C4-2B (cell line): ENCODE results near the gene EPN2.

ENCODE experiments used
- H3K27ac ChIP-seq: fragments of 450-650 bp; 2 replicates; pipeline ENCODE4 v1.5.1; 2017
- ZFX ChIP-seq: fragments of 450-650 bp; IDR thresholded peaks from 2 replicates; pipeline ENCODE4 v1.6.1; 2017
- TF ChIP-seq, protein P1 (sequence below): fragments of 450-650 bp; conservative IDR thresholded peaks from 2 replicates; pipeline ENCODE4 v1.5.1; 2017; ENCODE audit warnings: mild to moderate bottlenecking

EPN2 gene

DNA sequence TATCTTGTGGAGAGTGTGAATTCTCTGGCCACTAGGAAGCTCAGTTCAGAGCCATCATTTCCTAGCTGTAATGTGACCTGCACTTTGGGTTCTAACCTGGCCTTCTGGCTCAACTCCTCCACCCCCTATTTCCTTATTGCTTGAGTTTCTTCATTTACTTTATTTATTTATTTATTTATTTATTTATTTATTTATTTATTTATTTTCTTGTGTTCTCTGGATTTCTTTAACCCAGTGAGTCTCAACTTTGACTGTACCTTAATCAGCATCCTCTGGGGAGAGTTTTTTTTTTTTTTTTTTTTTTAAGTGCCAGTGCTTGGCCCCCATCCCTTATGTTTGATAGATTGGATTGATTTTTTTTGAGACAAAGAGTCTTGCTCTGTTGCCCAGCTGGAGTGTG is 18.1 kb downstream of the EPN2 start:
- TF ChIP-seq, protein P1, sequence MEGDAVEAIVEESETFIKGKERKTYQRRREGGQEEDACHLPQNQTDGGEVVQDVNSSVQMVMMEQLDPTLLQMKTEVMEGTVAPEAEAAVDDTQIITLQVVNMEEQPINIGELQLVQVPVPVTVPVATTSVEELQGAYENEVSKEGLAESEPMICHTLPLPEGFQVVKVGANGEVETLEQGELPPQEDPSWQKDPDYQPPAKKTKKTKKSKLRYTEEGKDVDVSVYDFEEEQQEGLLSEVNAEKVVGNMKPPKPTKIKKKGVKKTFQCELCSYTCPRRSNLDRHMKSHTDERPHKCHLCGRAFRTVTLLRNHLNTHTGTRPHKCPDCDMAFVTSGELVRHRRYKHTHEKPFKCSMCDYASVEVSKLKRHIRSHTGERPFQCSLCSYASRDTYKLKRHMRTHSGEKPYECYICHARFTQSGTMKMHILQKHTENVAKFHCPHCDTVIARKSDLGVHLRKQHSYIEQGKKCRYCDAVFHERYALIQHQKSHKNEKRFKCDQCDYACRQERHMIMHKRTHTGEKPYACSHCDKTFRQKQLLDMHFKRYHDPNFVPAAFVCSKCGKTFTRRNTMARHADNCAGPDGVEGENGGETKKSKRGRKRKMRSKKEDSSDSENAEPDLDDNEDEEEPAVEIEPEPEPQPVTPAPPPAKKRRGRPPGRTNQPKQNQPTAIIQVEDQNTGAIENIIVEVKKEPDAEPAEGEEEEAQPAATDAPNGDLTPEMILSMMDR = no peak
- no peak for TF ChIP-seq ZFX
- no peak overlapping the region for H3K27ac ChIP-seq

DNA sequence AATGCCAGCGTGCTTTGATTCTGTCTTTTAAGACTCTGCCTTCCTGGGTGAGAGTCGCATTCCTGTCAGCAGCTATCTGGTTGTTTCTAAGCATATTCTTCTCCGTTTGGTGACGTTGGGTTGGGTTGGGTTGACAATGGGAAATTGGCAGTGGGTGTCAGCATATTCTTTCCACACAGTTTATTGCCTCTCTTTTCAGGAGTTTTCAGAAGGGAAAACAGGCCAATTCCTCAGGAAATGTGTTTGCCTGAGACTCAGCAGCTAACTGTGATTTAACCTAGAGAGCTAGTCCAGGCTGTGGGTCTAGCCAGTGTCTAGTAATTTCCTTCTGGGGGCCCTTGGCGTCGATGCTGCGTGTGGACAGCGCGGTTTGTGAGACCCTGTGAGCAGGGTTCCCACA is 21.2 kb downstream of the EPN2 start:
- H3K27ac ChIP-seq = no peak overlapping the region
- no peak for TF ChIP-seq ZFX
- TF ChIP-seq, protein P1 = no peak

DNA sequence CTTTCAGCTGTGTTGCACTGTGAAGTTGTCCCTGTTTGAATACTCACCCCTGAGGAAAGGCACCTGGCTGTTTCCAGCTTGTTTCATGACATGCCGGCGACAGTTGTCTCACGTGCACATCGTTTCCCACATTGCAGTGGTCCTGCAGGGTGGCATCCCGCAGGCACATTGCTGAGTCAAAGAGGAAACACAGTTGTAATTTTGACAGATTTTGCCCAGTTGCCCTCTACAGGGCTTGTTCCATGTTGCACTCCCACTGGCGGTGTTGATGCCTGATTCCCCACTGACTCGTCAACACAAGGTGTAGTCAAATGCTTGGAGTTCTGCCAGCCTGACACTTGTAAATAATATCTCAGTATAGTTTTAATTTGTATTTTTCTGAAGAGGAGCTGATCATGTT is 23.8 kb downstream of the EPN2 start:
- TF ChIP-seq, protein P1 = no peak; the same call in 1 of the 2 replicates
- TF ChIP-seq ZFX = no peak

DNA sequence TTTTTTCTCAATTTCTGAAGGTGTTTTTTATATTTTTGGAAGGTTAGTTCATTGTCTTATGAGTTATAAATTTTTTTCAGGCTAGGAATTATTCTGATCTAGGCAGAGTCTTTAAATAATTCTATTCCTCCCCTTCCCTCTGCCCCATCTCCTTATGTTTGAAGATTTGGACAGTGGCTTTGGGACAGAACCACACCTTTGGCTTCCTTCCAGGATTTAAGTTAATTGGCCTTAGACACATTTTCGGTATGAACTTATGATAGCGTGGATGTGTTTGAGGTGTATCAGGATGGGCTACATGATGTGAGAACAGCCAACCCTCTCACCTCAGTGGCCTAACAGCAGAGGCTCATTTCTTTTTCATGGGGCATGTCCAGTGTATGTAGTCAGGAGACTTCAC is 24.3 kb downstream of the EPN2 start:
- TF ChIP-seq ZFX = no peak
- TF ChIP-seq, protein P1 = no peak; the same call in 1 of the 2 replicates
- H3K27ac ChIP-seq = peak overlapping the region; percentile 1; the same call in 1 of the 2 replicates

More for the DNA sequence above, 23.8 kb downstream of the EPN2 start:
- H3K27ac ChIP-seq = peak overlapping the region; percentile 17; the same call in 1 of the 2 replicates

DNA sequence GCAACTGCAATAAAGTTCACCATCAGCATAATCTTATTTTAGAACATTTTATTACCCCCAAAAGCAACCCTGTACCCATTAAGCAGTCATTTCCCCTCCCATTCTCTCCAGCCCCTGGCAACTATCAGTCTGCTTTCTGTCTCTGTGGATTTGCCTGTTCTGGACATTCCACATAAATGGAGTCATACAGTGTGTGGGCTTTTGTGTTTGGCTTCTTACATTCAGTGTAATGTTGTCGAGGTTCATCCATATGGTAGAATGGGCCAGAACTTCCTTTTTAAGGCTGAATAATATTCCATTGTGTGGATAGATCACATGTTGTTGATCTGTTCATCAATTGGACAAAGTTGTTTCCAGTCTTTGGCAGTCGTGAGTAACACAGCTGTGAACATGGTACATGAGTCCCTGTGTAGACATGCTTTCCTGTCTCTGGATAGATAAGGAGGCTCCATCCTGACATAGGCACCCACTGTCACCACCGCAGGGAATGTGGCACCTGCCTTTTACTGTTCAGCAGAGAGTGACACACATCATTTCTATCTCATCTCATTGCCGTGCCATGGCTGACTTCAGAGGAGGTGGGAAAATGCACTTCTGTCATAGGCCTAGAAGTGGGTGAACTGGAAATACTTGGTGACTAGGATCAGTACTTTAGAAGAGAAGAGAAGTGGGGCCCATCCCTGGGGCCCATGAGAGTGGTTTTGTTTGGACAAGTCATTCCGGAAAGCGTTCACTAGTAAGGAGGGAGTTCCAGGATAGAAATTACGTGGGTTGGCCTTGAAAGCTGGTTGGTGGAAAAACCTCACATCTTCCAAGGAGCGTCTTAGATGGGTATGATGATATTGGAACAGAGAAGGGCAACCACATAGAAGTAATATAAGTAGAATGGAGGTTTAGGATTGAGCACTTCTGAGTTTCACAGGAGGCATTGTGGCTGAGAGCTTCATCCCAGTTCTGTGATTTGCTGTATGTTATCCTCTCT is 25.8 kb downstream of the EPN2 start:
- H3K27ac ChIP-seq = peak overlapping the region; percentile 71
- no peak for TF ChIP-seq ZFX
- TF ChIP-seq, protein P1 = no peak

DNA sequence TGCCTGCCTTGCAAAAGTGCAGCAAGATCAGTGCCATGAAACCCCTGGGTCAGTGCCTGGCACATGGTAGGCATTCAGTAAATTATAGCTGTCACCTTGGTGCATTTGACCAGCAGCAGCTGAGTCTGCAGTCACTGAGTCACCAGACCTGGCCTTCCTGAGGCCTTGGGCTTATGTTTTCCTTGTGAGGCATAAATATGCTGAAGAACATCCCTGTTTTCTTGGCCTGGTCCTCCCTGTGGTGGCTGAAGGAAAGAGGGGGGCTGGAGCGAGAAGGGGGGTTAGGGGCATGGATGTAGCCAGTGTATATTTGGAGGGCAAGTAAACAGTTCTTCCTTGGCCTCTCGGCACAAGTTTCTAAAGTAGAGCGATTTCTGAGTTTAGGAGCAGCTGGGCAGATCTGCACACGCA is 26.5 kb downstream of the EPN2 start:
- H3K27ac ChIP-seq = peak overlapping the region; percentile 71
- TF ChIP-seq, protein P1 = no peak
- TF ChIP-seq ZFX = no peak

DNA sequence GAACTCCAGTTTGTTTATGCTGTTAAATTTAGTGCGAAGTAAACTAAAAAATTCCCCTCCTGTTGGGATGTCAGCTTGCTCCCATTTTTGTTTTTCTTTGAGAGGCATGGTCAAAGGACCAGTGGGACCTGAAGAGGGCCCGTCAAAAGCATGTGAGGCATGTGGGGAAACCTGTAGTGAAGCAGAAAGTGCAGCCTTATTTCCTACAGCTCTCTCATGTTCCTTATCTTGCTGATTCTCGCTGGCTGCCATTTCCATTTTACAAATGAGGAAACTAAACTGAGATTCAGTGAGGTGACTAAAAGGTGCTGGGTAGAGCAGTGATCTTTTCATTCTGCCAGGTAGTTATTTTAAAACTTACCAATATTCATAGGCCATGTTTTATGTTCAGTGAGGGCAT is 27.1 kb downstream of the EPN2 start:
- peak overlapping the region; percentile 71 for H3K27ac ChIP-seq
- TF ChIP-seq ZFX = no peak
- TF ChIP-seq, protein P1 = no peak
